ENCODE results near the gene KCNQ1.

The KCNQ1 gene

GRCh38 chr11:2827256-2827655, 382.4 kb downstream of the KCNQ1 start:
- H3K27ac ChIP-seq (ENCODE audit: low read depth, low read length, poor library complexity, severe bottlenecking) = no peak overlapping the region
- H2AFZ ChIP-seq (ENCODE audit: low read length) = no peak overlapping the region
- no peaks in the 10 kb centered on the region for H4K20me1 ChIP-seq (ENCODE audit: insufficient read depth, low read length)
- H3K36me3 ChIP-seq (ENCODE audit: insufficient read depth, low read length) = peaks cover 3% of the 10 kb centered on the region; the same call in 1 of the 2 replicates
- no peak for TF ChIP-seq EZH2 (IDR thresholded peaks at IDR 0.05; ENCODE audit: borderline replicate concordance, low read length)
- TF ChIP-seq CTCF (IDR thresholded peaks at IDR 0.05; ENCODE audit: low read length) = no peak
- no peaks in the 10 kb centered on the region for H3K4me1 ChIP-seq (ENCODE audit: insufficient read depth, low read length, severe bottlenecking)
- no peaks in the 10 kb centered on the region for H3K9me2 ChIP-seq (ENCODE audit: low read depth, low read length)
- no peak overlapping the region for H3K9ac ChIP-seq (ENCODE audit: low read length)
- no peaks in the 10 kb centered on the region for H3K79me2 ChIP-seq (ENCODE audit: insufficient read depth, low read length)
- H3K27me3 ChIP-seq (ENCODE audit: insufficient read depth, low read length) = peaks cover 19% of the 10 kb centered on the region; the same call in 1 of the 2 replicates
- no peak overlapping the region for H3K4me3 ChIP-seq (ENCODE audit: low read depth, low read length, poor library complexity, severe bottlenecking)
- no peaks in the 10 kb centered on the region for H3F3A ChIP-seq (ENCODE audit: insufficient read depth, low read length)
- H3K9me3 ChIP-seq (ENCODE audit: low read length) = peaks cover 9% of the 10 kb centered on the region; the same call in 1 of the 2 replicates
- no peak overlapping the region for H3K4me2 ChIP-seq (ENCODE audit: low read length)

- H3K9me2 ChIP-seq (ENCODE audit: low read depth, low read length) = no peaks in the 10 kb centered on the region
- H3K27ac ChIP-seq (ENCODE audit: low read depth, low read length, poor library complexity, severe bottlenecking) = no peak overlapping the region
- no peaks in the 10 kb centered on the region for H3K79me2 ChIP-seq (ENCODE audit: insufficient read depth, low read length)
- H3K27me3 ChIP-seq (ENCODE audit: insufficient read depth, low read length) = peaks cover 14% of the 10 kb centered on the region; the same call in 1 of the 2 replicates
- peaks cover under 1% of the 10 kb centered on the region; the same call in 1 of the 2 replicates for H3K36me3 ChIP-seq (ENCODE audit: insufficient read depth, low read length)
- no peaks in the 10 kb centered on the region for H3K4me1 ChIP-seq (ENCODE audit: insufficient read depth, low read length, severe bottlenecking)
- no peak overlapping the region for H2AFZ ChIP-seq (ENCODE audit: low read length)
- no peak overlapping the region for H3K4me3 ChIP-seq (ENCODE audit: low read depth, low read length, poor library complexity, severe bottlenecking)
- H4K20me1 ChIP-seq (ENCODE audit: insufficient read depth, low read length) = no peaks in the 10 kb centered on the region
- no peak overlapping the region for H3K9ac ChIP-seq (ENCODE audit: low read length)
- H3K9me3 ChIP-seq (ENCODE audit: low read length) = peaks cover 7% of the 10 kb centered on the region; the same call in 1 of the 2 replicates
- no peak overlapping the region for H3K4me2 ChIP-seq (ENCODE audit: low read length)
- no peaks in the 10 kb centered on the region for H3F3A ChIP-seq (ENCODE audit: insufficient read depth, low read length)
- TF ChIP-seq EZH2 (IDR thresholded peaks at IDR 0.05; ENCODE audit: borderline replicate concordance, low read length) = no peak
- TF ChIP-seq CTCF (IDR thresholded peaks at IDR 0.05; ENCODE audit: low read length) = no peak
Measured at GRCh38 chr11:2827792-2828191, 383.0 kb downstream of the KCNQ1 start.

- Histone ChIP-seq H3K4me3 (ENCODE audit: low read depth, low read length, poor library complexity, severe bottlenecking) (no peak overlapping the region), H2AFZ (ENCODE audit: low read length) (no peak overlapping the region), H3K27ac (ENCODE audit: low read depth, low read length, poor library complexity, severe bottlenecking) (no peak overlapping the region), H3K9me3 (ENCODE audit: low read length) (no peaks in the 10 kb centered on the region), H3K79me2 (ENCODE audit: insufficient read depth, low read length) (no peaks in the 10 kb centered on the region), H3K4me2 (ENCODE audit: low read length) (no peak overlapping the region), H3K9me2 (ENCODE audit: low read depth, low read length) (no peaks in the 10 kb centered on the region), H3K9ac (ENCODE audit: low read length) (no peak overlapping the region), H4K20me1 (ENCODE audit: insufficient read depth, low read length) (no peaks in the 10 kb centered on the region), H3K36me3 (ENCODE audit: insufficient read depth, low read length) (no peaks in the 10 kb centered on the region), H3F3A (ENCODE audit: insufficient read depth, low read length) (no peaks in the 10 kb centered on the region), H3K27me3 (ENCODE audit: insufficient read depth, low read length) (peaks cover 6% of the 10 kb centered on the region; the same call in 1 of the 2 replicates), H3K4me1 (ENCODE audit: insufficient read depth, low read length, severe bottlenecking) (no peaks in the 10 kb centered on the region)
- TF ChIP-seq CTCF (IDR thresholded peaks at IDR 0.05; ENCODE audit: low read length) = no peak
- no peak for TF ChIP-seq EZH2 (IDR thresholded peaks at IDR 0.05; ENCODE audit: borderline replicate concordance, low read length)
Measured at GRCh38 chr11:2828585-2829330, 383.9 kb downstream of the KCNQ1 start.
